GM23338 (cell line): ENCODE measurements around the gene MAMLD1. TPM values are rescaled to one million over a fixed set of nuclear protein-coding genes. Genes with fewer than 3 reads are reported as not detected.

Experiments
- ATAC-seq: fragments of 200-7000 bp; cut with Tn5 transposase; 3 replicates; pipeline ENCODE4 v1.9.1; 2020
- DNase-seq: peaks from one replicate; pipeline ENCODE4 v3.0.0-alpha.2; 2015; ENCODE audit warnings: low spot score
- H2AFZ ChIP-seq: fragments of 200-600 bp; sonication (generic); 2 replicates; pipeline ENCODE4 v1.8.0; 2016; ENCODE audit warnings: antibody characterized with exemption, mild to moderate bottlenecking, moderate library complexity
- H3F3A ChIP-seq: fragments of 200-600 bp; sonication (generic); replicated peaks from 2 replicates; pipeline ENCODE4 v1.8.0; 2017; ENCODE audit warnings: antibody characterized with exemption, mixed run types, low read depth
- H3K27ac ChIP-seq: fragments of 200-600 bp; sonication (generic); 2 replicates; pipeline ENCODE4 v1.6.1; 2016; ENCODE audit warnings: low read depth
- H3K27me3 ChIP-seq: fragments of 200-600 bp; sonication (generic); 2 replicates; pipeline ENCODE4 v1.8.0; 2016; ENCODE audit warnings: mild to moderate bottlenecking, mixed run types, moderate library complexity; ENCODE audit not compliant: insufficient read depth
- H3K36me3 ChIP-seq: fragments of 200-600 bp; sonication (generic); 2 replicates; pipeline ENCODE4 v1.8.0; 2016; ENCODE audit warnings: mild to moderate bottlenecking; ENCODE audit not compliant: insufficient read depth
- H3K4me1 ChIP-seq: fragments of 200-600 bp; sonication (generic); 2 replicates; pipeline ENCODE4 v1.8.0; 2016; ENCODE audit warnings: mild to moderate bottlenecking, moderate library complexity; ENCODE audit not compliant: insufficient read depth
- H3K4me2 ChIP-seq: fragments of 200-600 bp; sonication (generic); 2 replicates; pipeline ENCODE4 v1.7.1; 2017; ENCODE audit warnings: mixed run types
- H3K4me3 ChIP-seq: fragments of 200-600 bp; sonication (generic); 2 replicates; pipeline ENCODE4 v1.6.1; 2016; ENCODE audit warnings: mixed run types
- H3K79me2 ChIP-seq: fragments of 200-600 bp; sonication (generic); replicated peaks from 2 replicates; pipeline ENCODE4 v1.8.0; 2017; ENCODE audit warnings: mild to moderate bottlenecking; ENCODE audit not compliant: insufficient read depth
- H3K9me2 ChIP-seq: fragments of 200-600 bp; sonication (generic); 2 replicates; pipeline ENCODE4 v1.8.0; 2017; ENCODE audit not compliant: insufficient read depth
- H4K20me1 ChIP-seq: fragments of 200-600 bp; sonication (generic); replicated peaks from 2 replicates; pipeline ENCODE4 v1.8.0; 2017; ENCODE audit warnings: mild to moderate bottlenecking; ENCODE audit not compliant: insufficient read depth
- H3K27ac Mint-ChIP-seq: 2 replicates; pipeline ENCODE4 v1.8.0; 2020; ENCODE audit warnings: inconsistent platforms, mild to moderate bottlenecking, moderate library complexity, mixed read lengths
- H3K27me3 Mint-ChIP-seq: 3 replicates; pipeline ENCODE4 v1.8.0; 2022; ENCODE audit warnings: low read depth, mild to moderate bottlenecking, moderate library complexity, mixed read lengths, inconsistent platforms; ENCODE audit not compliant: insufficient read depth, poor library complexity
- H3K36me3 Mint-ChIP-seq: 3 replicates; pipeline ENCODE4 v1.8.0; 2021; ENCODE audit warnings: low read depth, mild to moderate bottlenecking, inconsistent platforms, moderate library complexity, mixed read lengths
- H3K4me1 Mint-ChIP-seq: 3 replicates; pipeline ENCODE4 v1.8.0; 2020; ENCODE audit warnings: mild to moderate bottlenecking, inconsistent platforms, mixed read lengths
- H3K4me3 Mint-ChIP-seq: 3 replicates; pipeline ENCODE4 v1.8.0; 2021; ENCODE audit warnings: moderate library complexity, mild to moderate bottlenecking, inconsistent platforms, mixed read lengths
- H3K9me3 Mint-ChIP-seq: 3 replicates; pipeline ENCODE4 v1.8.0; 2020; ENCODE audit warnings: moderate library complexity, mild to moderate bottlenecking, inconsistent platforms, mixed read lengths
- POLR2AphosphoS5 ChIP-seq: IDR thresholded peaks from 2 replicates; pipeline ENCODE4 v1.6.1; 2016; ENCODE audit warnings: antibody characterized with exemption, low read depth
- STAT1 ChIP-seq: IDR thresholded peaks from one replicate; pipeline ENCODE4 v1.6.1; 2016; ENCODE audit warnings: antibody characterized with exemption; ENCODE audit not compliant: unreplicated experiment
- polyA plus RNA-seq: library from polyadenylated mRNA; unstranded; fragments of >200 nt; fragmentation: Nextera tagmentation; extraction: Ambion mirVana; gene quantifications from 2 replicates; pipeline ENCODE4 v1.2.1, GENCODE V29; 2016
- total RNA-seq: library from RNA; depleted of rRNA; stranded (reverse); fragments of >200 nt; shearing (Covaris generic); gene quantifications from 2 replicates; pipeline ENCODE4 v1.2.3, GENCODE V29; 2014
- TF ChIP-seq, protein P1 (sequence below): IDR thresholded peaks from 2 replicates; pipeline ENCODE4 v1.6.1; 2016; ENCODE audit warnings: antibody characterized with exemption
- TF ChIP-seq, protein P2 (sequence below), 2 experiments: fragments of 200-600 bp in 1 of 2; sonication (generic) in 1 of 2; conservative IDR thresholded peaks; 2 replicates each; pipeline versions ENCODE4 v1.5.1 to v1.6.1; 2016 to 2017; ENCODE audit warnings: antibody characterized with exemption in 2 of 2, low read depth in 2 of 2, mild to moderate bottlenecking in 2 of 2, moderate library complexity in 1 of 2
- TF ChIP-seq, protein P3 (sequence below): fragments of 250-450 bp; sonication (Bioruptor Pico); IDR thresholded peaks from 2 replicates; pipeline ENCODE4 v1.5.0; 2020; ENCODE audit warnings: mild to moderate bottlenecking, moderate library complexity

Gene MAMLD1
- total and polyA plus RNA-seq, 2 experiments from 2014 or later, result 0.13 to 0.21 TPM

DNA sequence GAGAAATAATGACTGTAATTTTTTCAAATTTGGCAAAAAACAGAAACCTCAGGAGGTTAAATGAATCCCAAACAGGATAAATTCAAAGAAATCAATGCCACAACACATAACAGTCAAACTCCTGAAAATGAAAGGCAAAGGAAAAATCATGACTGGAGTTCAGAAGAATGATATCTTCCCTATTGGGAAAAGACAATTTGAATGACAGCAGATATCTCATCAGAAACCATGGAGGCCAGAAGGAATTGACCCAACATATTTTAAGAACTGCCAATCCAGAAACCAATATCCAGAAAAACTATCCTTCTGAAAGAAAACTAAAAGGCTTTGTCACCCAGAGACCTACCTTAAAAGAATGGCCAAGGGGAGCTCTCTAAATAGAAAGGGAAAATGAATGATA lies 40.1 kb upstream of the MAMLD1 start (continued):
- TF ChIP-seq, protein P1, sequence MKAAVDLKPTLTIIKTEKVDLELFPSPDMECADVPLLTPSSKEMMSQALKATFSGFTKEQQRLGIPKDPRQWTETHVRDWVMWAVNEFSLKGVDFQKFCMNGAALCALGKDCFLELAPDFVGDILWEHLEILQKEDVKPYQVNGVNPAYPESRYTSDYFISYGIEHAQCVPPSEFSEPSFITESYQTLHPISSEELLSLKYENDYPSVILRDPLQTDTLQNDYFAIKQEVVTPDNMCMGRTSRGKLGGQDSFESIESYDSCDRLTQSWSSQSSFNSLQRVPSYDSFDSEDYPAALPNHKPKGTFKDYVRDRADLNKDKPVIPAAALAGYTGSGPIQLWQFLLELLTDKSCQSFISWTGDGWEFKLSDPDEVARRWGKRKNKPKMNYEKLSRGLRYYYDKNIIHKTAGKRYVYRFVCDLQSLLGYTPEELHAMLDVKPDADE, result no peak
- TF ChIP-seq, protein P2, sequence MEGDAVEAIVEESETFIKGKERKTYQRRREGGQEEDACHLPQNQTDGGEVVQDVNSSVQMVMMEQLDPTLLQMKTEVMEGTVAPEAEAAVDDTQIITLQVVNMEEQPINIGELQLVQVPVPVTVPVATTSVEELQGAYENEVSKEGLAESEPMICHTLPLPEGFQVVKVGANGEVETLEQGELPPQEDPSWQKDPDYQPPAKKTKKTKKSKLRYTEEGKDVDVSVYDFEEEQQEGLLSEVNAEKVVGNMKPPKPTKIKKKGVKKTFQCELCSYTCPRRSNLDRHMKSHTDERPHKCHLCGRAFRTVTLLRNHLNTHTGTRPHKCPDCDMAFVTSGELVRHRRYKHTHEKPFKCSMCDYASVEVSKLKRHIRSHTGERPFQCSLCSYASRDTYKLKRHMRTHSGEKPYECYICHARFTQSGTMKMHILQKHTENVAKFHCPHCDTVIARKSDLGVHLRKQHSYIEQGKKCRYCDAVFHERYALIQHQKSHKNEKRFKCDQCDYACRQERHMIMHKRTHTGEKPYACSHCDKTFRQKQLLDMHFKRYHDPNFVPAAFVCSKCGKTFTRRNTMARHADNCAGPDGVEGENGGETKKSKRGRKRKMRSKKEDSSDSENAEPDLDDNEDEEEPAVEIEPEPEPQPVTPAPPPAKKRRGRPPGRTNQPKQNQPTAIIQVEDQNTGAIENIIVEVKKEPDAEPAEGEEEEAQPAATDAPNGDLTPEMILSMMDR (conservative IDR thresholded peaks at IDR 0.05; ENCODE audit: low read depth in 2 of 2), result no peak
- TF ChIP-seq POLR2AphosphoS5, result no peak

DNA sequence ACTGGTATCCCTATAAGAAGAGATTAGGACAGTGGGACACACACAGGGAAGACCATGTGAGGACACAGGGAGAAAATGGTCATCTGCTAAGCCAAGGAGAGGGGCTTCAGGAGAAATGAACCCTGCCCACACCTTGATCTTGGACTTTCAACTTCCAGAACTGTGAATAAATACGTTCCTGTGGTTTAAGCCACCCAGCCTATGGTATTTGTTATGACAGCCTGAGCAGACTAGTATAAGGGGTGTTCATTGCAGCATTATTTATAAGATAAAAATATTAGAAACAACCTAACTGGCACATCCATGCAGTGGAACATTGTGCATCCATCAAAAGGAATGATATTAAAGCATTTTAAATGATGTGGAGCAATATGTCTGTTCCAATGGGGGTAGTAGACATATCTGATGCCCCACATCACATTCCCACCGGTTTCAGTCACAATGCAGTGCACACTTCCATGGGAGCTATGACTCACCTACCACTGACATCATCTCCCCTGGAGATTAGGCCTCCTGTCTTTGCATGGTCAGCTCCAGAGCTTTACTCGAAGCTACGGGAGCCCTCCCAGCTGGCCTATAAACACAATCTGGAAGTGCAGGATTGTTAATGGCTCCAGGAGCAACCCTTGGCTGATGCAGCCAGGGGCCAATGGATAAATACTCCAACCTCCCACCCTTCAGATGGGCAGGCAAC lies 38.9 kb upstream of the MAMLD1 start:
- no peak overlapping the region for H3K27ac Mint-ChIP-seq
- no peak overlapping the region for H3K4me2 ChIP-seq

More for the DNA sequence above, 38.9 kb upstream of the MAMLD1 start:
- no peaks in the 10 kb centered on the region for H3K27me3 ChIP-seq
- Mint-ChIP-seq H3K4me3 (no peak overlapping the region), H3K4me1 (peaks cover 3% of the 10 kb centered on the region; the same call in 2 of the 3 replicates), H3K27me3 (peaks cover 7% of the 10 kb centered on the region), H3K36me3 (no peaks in the 10 kb centered on the region), H3K9me3 (peaks cover 7% of the 10 kb centered on the region; the same call in 2 of the 3 replicates)
- H4K20me1 ChIP-seq, result no peaks in the 10 kb centered on the region
- TF ChIP-seq, protein P1, result no peak
- TF ChIP-seq, protein P2 (conservative IDR thresholded peaks at IDR 0.05; ENCODE audit: low read depth in 2 of 2), result no peak
- TF ChIP-seq, protein P3, sequence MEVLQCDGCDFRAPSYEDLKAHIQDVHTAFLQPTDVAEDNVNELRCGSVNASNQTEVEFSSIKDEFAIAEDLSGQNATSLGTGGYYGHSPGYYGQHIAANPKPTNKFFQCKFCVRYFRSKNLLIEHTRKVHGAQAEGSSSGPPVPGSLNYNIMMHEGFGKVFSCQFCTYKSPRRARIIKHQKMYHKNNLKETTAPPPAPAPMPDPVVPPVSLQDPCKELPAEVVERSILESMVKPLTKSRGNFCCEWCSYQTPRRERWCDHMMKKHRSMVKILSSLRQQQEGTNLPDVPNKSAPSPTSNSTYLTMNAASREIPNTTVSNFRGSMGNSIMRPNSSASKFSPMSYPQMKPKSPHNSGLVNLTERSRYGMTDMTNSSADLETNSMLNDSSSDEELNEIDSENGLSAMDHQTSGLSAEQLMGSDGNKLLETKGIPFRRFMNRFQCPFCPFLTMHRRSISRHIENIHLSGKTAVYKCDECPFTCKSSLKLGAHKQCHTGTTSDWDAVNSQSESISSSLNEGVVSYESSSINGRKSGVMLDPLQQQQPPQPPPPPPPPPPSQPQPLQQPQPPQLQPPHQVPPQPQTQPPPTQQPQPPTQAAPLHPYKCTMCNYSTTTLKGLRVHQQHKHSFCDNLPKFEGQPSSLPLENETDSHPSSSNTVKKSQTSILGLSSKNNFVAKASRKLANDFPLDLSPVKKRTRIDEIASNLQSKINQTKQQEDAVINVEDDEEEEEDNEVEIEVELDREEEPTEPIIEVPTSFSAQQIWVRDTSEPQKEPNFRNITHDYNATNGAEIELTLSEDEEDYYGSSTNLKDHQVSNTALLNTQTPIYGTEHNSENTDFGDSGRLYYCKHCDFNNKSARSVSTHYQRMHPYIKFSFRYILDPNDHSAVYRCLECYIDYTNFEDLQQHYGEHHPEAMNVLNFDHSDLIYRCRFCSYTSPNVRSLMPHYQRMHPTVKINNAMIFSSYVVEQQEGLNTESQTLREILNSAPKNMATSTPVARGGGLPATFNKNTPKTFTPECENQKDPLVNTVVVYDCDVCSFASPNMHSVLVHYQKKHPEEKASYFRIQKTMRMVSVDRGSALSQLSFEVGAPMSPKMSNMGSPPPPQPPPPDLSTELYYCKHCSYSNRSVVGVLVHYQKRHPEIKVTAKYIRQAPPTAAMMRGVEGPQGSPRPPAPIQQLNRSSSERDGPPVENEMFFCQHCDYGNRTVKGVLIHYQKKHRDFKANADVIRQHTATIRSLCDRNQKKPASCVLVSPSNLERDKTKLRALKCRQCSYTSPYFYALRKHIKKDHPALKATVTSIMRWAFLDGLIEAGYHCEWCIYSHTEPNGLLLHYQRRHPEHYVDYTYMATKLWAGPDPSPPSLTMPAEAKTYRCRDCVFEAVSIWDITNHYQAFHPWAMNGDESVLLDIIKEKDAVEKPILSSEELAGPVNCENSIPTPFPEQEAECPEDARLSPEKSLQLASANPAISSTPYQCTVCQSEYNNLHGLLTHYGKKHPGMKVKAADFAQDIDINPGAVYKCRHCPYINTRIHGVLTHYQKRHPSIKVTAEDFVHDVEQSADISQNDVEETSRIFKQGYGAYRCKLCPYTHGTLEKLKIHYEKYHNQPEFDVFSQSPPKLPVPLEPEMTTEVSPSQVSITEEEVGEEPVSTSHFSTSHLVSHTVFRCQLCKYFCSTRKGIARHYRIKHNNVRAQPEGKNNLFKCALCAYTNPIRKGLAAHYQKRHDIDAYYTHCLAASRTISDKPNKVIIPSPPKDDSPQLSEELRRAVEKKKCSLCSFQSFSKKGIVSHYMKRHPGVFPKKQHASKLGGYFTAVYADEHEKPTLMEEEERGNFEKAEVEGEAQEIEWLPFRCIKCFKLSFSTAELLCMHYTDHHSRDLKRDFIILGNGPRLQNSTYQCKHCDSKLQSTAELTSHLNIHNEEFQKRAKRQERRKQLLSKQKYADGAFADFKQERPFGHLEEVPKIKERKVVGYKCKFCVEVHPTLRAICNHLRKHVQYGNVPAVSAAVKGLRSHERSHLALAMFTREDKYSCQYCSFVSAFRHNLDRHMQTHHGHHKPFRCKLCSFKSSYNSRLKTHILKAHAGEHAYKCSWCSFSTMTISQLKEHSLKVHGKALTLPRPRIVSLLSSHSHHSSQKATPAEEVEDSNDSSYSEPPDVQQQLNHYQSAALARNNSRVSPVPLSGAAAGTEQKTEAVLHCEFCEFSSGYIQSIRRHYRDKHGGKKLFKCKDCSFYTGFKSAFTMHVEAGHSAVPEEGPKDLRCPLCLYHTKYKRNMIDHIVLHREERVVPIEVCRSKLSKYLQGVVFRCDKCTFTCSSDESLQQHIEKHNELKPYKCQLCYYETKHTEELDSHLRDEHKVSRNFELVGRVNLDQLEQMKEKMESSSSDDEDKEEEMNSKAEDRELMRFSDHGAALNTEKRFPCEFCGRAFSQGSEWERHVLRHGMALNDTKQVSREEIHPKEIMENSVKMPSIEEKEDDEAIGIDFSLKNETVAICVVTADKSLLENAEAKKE, result no peak
- no peak for TF ChIP-seq STAT1
- no peak for TF ChIP-seq POLR2AphosphoS5
- H3K4me1 ChIP-seq, result no peaks in the 10 kb centered on the region
- H3K27ac ChIP-seq, result no peak overlapping the region
- no peak for ATAC-seq
- H3F3A ChIP-seq, result no peaks in the 10 kb centered on the region
- H3K36me3 ChIP-seq, result no peaks in the 10 kb centered on the region
- H3K9me2 ChIP-seq, result no peaks in the 10 kb centered on the region
- no peak overlapping the region for H2AFZ ChIP-seq
- no peak overlapping the region for H3K4me3 ChIP-seq
- no peaks in the 10 kb centered on the region for H3K79me2 ChIP-seq
- no peak for DNase-seq
